NCI-H774 (cell line): ENCODE results near the gene PEAK1.
"Not testable (repeated sequence)": the region's sequence is repeated elsewhere in the genome, so short reads cannot be mapped to it uniquely, and the experiment has no call there.

ENCODE experiments used
- DNase-seq: peaks from one replicate; lab custom pipeline; 2025; lab: John Stamatoyannopoulos, UW

PEAK1 gene

GRCh38 chr15:77221708-77222107, 198.2 kb downstream of the PEAK1 start:
- no peak for DNase-seq

GRCh38 chr15:77221174-77221573, 198.7 kb downstream of the PEAK1 start:
- DNase-seq, result no peak

GRCh38 chr15:77219841-77220240, 200.1 kb downstream of the PEAK1 start:
- no peak for DNase-seq

- DNase-seq, result no peak
These were observed 210.7 kb downstream of the PEAK1 start for GRCh38 chr15:77209221-77209620.

- no peak for DNase-seq
These were observed 211.7 kb downstream of the PEAK1 start for GRCh38 chr15:77208241-77208640.

DNA sequence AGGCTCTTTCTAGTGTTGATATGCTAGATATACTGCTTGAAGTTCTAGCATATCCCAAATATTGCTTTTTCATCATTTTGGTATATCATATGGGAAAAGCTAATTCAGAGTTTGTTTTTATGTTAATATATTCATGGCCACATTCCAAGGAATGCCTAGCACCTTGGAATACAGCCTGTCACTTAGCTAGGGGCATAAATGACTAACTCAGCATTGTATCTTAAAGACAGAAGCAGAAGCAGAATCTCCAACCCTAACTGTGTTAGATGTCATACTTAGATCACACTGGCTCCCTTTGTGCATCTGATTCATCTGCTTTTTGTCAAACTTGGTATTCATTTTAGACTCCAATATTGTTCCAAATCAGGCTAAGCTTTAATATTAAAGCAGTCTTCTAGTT, 218.2 kb downstream of the PEAK1 start:
- DNase-seq, result no peak

- DNase-seq, result no peak
These were observed 223.5 kb downstream of the PEAK1 start for GRCh38 chr15:77196381-77196780.

DNA sequence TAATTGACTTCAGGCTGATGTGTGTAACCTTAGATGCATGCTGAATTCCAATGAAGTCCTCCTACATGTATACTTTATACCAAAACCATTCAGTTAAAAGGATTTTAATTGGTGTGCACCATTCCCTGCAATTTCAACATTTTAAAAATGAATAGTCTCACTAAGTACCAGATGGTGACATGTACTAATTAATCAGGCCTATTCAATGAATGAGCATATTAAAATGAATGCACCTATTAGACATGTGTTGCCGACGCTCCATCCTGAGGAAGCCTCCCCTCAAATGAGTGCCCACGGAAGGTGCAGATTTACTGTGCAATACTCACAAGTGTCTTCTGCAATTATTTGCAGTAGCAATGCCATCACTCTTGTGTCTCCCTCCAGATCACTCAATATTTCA, 224.3 kb downstream of the PEAK1 start:
- DNase-seq, result no peak

GRCh38 chr15:77192451-77192850, 227.5 kb downstream of the PEAK1 start:
- no peak for DNase-seq

GRCh38 chr15:77191230-77191834, 228.6 kb downstream of the PEAK1 start:
- no peak for DNase-seq

DNA sequence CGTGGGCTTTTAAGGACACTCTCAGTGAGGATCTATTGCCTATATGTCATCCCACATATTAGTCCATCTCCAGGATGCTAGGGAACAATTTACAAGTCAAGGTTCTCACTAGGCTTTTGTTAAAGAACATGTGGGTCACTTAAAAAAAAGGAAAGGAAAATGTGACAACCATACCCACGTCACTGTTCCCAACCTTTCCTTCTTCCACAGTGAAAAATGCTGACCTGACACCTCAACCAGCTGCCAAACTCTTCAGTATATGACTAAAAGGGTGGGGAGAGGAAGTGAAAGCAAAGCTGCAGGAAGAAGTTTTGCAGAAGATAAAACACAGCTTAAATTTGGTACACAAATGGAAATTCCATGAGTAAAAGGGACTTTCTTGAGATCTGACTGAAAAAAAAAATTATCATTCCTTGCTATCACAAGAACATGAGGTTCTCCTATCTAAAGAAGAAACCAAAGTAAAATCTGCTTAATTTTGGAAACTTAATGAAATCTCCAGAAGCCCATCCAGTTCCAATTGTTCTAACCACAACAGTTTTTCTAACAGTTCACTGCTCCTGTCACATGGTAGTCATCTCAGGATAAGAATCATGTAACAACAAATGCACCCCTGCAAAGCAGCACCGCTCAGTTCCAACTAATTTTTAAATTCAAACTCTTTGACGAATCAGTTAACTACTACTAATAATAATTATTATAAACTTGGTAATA, 232.0 kb downstream of the PEAK1 start:
- DNase-seq, result no peak

DNA sequence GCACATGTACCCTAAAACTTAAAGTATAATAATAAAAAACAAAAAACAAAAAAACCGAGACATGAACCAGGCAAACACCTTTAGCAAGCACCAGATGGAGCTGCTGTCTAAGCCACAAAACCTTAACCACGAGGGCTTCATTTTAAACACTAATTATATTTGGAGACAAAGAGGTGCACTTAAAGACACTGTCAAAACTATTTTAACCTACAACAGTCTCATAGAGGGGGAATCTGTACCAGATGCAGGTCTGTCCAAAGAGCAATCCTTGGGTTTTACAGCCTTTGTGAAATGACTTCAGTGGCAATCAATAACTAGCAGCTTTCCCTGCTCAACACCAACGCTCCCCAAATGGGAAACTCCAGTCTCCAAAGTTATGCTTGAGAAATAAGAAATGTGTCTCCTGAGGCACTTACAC, 233.3 kb downstream of the PEAK1 start:
- no peak for DNase-seq

DNA sequence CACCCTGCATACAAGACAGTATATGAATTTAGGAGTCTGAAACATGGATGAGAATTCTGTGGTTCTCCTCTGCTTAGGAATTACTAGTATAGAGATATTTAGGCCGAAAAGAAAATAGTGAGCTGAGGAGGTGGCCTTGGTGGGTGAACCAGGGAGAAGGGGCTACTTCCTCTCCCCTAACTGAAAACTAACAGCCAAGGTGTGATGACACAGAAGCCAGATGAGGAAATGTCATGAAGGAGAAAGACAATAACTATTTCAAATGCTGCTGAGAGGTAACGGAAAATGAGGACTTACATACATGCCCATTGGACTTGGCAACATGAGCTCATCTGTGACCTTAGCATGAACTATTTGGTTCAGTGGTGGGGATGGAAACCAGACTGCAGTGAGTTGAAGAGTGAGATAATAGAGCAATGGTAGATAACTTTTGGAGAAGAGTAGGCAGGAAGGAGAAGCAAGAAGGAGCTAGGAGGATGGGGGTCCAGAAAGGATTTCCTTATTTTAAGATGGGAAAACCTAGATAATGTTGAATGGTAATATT, 234.6 kb downstream of the PEAK1 start:
- no peak for DNase-seq

- not testable (repeated sequence) for DNase-seq
These were observed 235.6 kb downstream of the PEAK1 start for GRCh38 chr15:77184352-77184751.

GRCh38 chr15:77183066-77183465, 236.8 kb downstream of the PEAK1 start:
- no peak for DNase-seq

DNA sequence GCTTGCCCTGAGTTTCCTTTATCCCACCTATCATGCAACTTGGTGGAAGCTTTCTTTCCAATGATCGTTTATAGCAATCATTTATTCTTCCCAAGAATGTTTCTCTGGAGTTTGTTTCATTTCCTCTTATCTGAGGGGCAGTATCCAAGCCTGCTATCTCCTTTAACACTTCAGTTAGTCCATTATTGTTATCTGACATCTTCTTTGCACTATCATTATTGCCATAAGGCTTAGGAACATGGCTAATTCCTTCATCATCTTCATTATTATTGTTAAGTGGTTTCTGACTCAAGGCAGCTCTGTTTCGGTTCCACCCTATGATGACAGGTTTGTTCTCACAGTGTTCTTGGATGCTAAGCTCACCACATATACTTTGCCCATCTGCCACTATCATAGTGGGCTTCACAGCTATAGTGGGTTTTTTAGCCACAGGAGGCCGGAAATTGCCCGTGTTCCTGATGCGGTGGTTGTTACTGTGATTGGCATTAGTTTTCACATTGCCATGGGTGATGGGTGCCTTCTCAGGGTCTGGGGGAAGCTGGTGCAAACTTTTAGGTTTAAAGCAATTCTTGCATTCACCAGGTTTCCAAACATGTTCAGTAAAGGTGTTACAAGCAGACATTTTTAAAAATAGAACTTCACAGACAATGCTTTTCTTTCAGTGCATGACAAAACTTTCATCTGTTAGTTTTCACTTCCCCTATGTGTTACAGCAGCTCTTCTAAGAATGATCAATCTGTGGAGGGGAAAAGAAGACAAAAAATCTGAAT, 238.4 kb downstream of the PEAK1 start:
- DNase-seq, result no peak

DNA sequence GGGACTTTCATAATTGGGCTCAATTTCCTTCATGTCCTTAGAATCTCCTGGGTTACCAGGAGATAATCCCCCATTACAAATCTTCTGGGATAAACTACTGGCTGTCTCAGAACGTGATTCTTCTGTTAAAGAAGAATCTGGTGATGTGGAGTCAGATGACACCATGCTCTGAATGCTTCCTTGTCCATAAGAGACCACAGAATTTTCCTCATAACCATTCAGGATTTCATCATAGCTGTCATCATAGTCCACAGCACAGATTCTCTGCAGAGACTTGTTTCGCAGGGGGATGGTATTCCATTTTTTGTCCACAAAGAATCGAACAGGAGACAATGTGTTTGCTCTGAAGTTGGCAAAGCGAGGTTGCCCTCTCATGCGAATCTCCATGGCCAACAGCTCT, 239.1 kb downstream of the PEAK1 start:
- DNase-seq, result no peak

- DNase-seq, result no peak
These were observed 239.6 kb downstream of the PEAK1 start for GRCh38 chr15:77180270-77180669.

DNA sequence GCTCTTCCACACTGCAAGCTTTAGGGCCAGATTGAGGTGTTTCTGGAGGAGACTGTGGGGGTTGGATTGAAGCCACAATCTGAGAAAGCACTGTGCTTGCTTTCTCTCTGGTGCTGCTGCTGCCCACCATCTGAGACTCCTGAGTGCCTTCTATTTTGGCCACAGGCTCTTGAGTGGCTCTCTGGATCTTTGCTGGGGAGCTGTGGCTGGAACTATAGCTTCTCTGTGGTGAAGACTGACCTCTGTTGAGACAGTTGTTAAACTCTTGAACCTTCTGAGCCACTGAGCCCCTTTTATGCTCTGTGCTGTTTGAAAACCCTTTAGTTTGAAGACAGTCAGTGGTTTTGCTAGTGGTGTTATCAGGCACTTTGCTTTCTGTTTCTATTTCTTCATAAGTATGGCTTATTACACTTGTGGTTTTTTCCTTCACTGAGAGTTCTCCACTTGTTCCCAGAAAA, 240.3 kb downstream of the PEAK1 start:
- no peak for DNase-seq

GRCh38 chr15:77178411-77178810, 241.5 kb downstream of the PEAK1 start:
- DNase-seq, result no peak

GRCh38 chr15:77176148-77176547, 243.8 kb downstream of the PEAK1 start:
- DNase-seq, result not testable (repeated sequence)

- DNase-seq, result no peak
These were observed 246.4 kb downstream of the PEAK1 start for GRCh38 chr15:77173487-77173886.
